Esophagus muscularis mucosa (tissue), 4 donors: Measurements from ENCODE around the gene C11orf24. TPM values are rescaled to one million over a fixed set of nuclear protein-coding genes. Genes with fewer than 3 reads are reported as not detected.

ENCODE experiments used
- DNase-seq: peaks from one replicate; pipeline ENCODE4 v3.0.0-alpha.2; 2017; ENCODE audit errors: extremely low spot score
- H3K27ac ChIP-seq, 4 donors: fragments of 200-600 bp; sonication (generic); replicated peaks in 1 of 4; 1 replicate in 3 of 4; 2 replicates in 1 of 4; pipeline ENCODE4 v1.5.1; 2016 to 2019; ENCODE audit warnings: mild to moderate bottlenecking in 1 of 4
- H3K27me3 ChIP-seq, 4 donors: fragments of 200-600 bp; sonication (generic); one replicate each; pipeline versions ENCODE4 v1.5.1 to v1.6.0; 2016 to 2019
- H3K36me3 ChIP-seq, 4 donors: fragments of 200-600 bp; sonication (generic); one replicate each; pipeline ENCODE4 v1.5.1; 2016 to 2019
- H3K4me1 ChIP-seq, 4 donors: fragments of 200-600 bp; sonication (generic); one replicate each; pipeline ENCODE4 v1.5.1; 2016 to 2019
- H3K4me3 ChIP-seq, 4 donors: fragments of 200-600 bp; sonication (generic); 1 replicate in 2 of 4; 2 replicates in 2 of 4; pipeline ENCODE4 v1.5.1; 2016 to 2019; ENCODE audit warnings: mild to moderate bottlenecking in 4 of 4, moderate library complexity in 1 of 4
- H3K9me3 ChIP-seq, 4 donors: fragments of 200-600 bp; sonication (generic); 1 replicate in 3 of 4; 2 replicates in 1 of 4; pipeline ENCODE4 v1.5.1; 2016 to 2019
- EP300 ChIP-seq: sonication (generic); formaldehyde crosslinking; IDR thresholded peaks from one replicate; pipeline ENCODE4 v1.6.1; 2017; ENCODE audit warnings: antibody characterized with exemption
- POLR2A ChIP-seq: fragments of 450-650 bp; IDR thresholded peaks from one replicate; pipeline ENCODE4 v1.6.1; 2017; ENCODE audit warnings: antibody characterized with exemption, moderate library complexity, mild to moderate bottlenecking, low read depth
- POLR2AphosphoS5 ChIP-seq, 2 donors: sonication (generic); formaldehyde crosslinking; IDR thresholded peaks; one replicate each; pipeline ENCODE4 v1.6.1; 2017; ENCODE audit warnings: antibody characterized with exemption in 2 of 2
- WGBS: methylation state at CpG from one replicate; pipeline ENCODE4 v1.1.5; 2018; 5-methylcytosine and 5-hydroxymethylcytosine counted together
- intact Hi-C: fragments of 100-400 bp; cut with DNase I; formaldehyde crosslinking; loops from one replicate; pipeline ENCODE4 v1.15.1; 2023
- total RNA-seq, 4 donors: library from RNA; depleted of rRNA; stranded (reverse); fragments of >200 nt; gene quantifications; one replicate each; pipeline versions ENCODE4 v1.1.0 to v1.2.1, GENCODE V29; 2016
- TF ChIP-seq, protein P1 (sequence below), 3 experiments: fragments of 200-600 bp in 2 of 3; fragments of 450-650 bp in 1 of 3; sonication (generic) in 2 of 3; IDR thresholded peaks; one replicate each; pipeline ENCODE4 v1.5.1; 2017 to 2019; ENCODE audit warnings: antibody characterized with exemption in 3 of 3, mild to moderate bottlenecking in 2 of 3, moderate library complexity in 1 of 3

Gene C11orf24
- total RNA-seq, 4 donors from 2014 or later, result 27.0 to 41.5 (median 31.5) TPM

DNA sequence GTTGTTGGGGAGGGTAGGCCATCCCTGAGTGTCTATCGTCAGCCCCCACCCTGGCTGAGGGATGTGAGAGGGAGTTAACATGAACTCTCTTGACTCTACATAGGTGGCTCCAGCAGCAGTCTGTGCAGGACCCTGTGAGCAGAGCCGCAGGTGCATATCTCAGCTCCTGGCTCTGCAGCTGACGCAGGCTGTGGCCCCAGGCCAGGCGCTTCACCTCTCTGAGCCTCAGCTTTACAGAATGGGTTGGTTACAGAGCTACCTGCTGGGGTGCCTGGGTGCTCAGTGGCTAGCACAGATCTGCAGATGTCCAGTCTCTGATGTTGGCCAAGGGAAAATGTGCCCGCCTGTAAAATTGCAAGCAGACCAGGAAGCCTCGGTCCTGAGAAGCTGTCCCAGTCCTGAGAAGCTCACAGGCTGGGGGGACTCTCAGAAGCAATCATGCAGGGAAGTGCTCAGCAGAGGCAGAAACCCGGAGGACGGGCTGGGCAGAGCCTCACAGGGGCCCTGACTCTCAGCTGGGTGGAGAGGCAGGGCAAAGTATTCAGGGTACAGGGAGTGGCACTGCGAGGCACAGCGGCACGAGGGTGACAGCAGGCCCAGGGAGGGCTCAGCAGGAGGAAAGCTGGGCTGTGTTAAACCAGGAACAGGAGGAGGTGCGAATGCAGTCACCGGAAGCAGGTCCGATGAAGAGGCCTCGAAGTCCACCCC is 24.7 kb upstream of the C11orf24 start:
- intact Hi-C loops, result loop anchor here (1.0 to 5.0 kb wide), 2 partner anchors 39 to 86 kb away; no protein-coding TSS in a partner anchor
- H3K9me3 ChIP-seq, result no peaks in the 10 kb centered on the region
- WGBS, result 89% methylated on average over 14 of the region's 15 CpGs
- TF ChIP-seq POLR2A, result no peak
- TF ChIP-seq, protein P1, sequence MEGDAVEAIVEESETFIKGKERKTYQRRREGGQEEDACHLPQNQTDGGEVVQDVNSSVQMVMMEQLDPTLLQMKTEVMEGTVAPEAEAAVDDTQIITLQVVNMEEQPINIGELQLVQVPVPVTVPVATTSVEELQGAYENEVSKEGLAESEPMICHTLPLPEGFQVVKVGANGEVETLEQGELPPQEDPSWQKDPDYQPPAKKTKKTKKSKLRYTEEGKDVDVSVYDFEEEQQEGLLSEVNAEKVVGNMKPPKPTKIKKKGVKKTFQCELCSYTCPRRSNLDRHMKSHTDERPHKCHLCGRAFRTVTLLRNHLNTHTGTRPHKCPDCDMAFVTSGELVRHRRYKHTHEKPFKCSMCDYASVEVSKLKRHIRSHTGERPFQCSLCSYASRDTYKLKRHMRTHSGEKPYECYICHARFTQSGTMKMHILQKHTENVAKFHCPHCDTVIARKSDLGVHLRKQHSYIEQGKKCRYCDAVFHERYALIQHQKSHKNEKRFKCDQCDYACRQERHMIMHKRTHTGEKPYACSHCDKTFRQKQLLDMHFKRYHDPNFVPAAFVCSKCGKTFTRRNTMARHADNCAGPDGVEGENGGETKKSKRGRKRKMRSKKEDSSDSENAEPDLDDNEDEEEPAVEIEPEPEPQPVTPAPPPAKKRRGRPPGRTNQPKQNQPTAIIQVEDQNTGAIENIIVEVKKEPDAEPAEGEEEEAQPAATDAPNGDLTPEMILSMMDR (IDR thresholded peaks at IDR 0.05), result no peak
- no peak for TF ChIP-seq EP300
- no peak for TF ChIP-seq POLR2AphosphoS5 (IDR thresholded peaks at IDR 0.05)
- no peak for DNase-seq
- H3K27ac ChIP-seq, result no peak overlapping the region
- H3K4me1 ChIP-seq, result peaks cover 16 to 20% (median 17%) of the 10 kb centered on the region in 4 donors
- no peak overlapping the region for H3K4me3 ChIP-seq
- no peaks in the 10 kb centered on the region for H3K27me3 ChIP-seq
- no peaks in the 10 kb centered on the region for H3K36me3 ChIP-seq

DNA sequence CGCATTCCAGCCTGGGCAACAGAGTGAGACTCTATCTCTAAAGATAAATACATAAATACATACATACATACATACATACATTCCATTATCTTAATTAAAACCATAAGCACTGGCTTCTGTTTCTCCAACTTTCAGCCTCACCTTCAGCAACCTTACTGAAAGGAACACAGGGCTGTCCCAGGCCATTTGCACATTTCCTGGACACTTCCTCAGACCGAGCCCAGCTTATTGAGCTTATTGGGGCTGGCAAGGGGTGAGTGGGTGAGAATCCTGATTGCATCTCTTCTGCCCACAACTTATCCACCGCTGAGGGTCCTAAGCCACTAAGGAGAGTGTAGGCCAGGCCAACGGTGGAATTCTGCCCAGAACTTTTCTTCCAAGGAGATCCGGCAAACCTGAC is 24.2 kb upstream of the C11orf24 start:
- no peaks in the 10 kb centered on the region for H3K27me3 ChIP-seq
- H3K4me3 ChIP-seq, result no peak overlapping the region
- no peak overlapping the region for H3K27ac ChIP-seq
- no peaks in the 10 kb centered on the region for H3K9me3 ChIP-seq
- intact Hi-C loops, result loop anchor here (5.0 kb wide), 1 partner anchor 86 kb away; no protein-coding TSS in a partner anchor
- no peaks in the 10 kb centered on the region for H3K36me3 ChIP-seq
- WGBS, result 85% methylated on average over 5 of the region's 5 CpGs
- H3K4me1 ChIP-seq, result peaks cover 16 to 20% (median 17%) of the 10 kb centered on the region in 4 donors
- DNase-seq, result no peak
- no peak for TF ChIP-seq EP300
- no peak for TF ChIP-seq POLR2A
- TF ChIP-seq, protein P1 (IDR thresholded peaks at IDR 0.05), result no peak
- TF ChIP-seq POLR2AphosphoS5 (IDR thresholded peaks at IDR 0.05), result no peak

DNA sequence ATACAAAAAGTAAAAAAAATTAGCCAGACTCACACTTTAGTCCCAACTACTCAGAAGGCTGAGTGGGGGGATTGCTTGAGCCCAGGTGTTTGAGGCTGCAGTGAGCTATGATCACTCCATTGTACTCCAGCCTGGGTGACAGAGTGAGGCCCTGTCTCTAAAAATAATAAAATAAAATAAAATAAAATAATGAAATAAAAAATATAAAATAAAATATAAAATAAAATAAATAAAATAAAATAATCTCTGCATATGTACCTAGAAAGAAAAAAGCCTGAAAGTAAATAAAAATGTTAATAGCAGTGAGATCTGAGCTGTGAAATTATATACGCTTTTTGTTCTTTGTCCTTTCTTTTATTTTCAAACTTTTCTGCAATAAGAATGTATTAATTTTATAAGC is 23.5 kb upstream of the C11orf24 start:
- Histone ChIP-seq H3K36me3 (no peaks in the 10 kb centered on the region), H3K27me3 (no peaks in the 10 kb centered on the region), H3K9me3 (no peaks in the 10 kb centered on the region), H3K4me3 (no peak overlapping the region), H3K27ac (no peak overlapping the region), H3K4me1 (peaks cover 16 to 20% (median 17%) of the 10 kb centered on the region in 4 donors)
- WGBS, result 94% methylated on average over 1 of the region's 1 CpG
- intact Hi-C loops, result loop anchor here (5.0 kb wide), 1 partner anchor 87 kb away; no protein-coding TSS in a partner anchor
- TF ChIP-seq EP300, result no peak
- TF ChIP-seq POLR2AphosphoS5 (IDR thresholded peaks at IDR 0.05), result no peak
- TF ChIP-seq POLR2A, result no peak
- TF ChIP-seq, protein P1 (IDR thresholded peaks at IDR 0.05), result no peak
- DNase-seq, result no peak

DNA sequence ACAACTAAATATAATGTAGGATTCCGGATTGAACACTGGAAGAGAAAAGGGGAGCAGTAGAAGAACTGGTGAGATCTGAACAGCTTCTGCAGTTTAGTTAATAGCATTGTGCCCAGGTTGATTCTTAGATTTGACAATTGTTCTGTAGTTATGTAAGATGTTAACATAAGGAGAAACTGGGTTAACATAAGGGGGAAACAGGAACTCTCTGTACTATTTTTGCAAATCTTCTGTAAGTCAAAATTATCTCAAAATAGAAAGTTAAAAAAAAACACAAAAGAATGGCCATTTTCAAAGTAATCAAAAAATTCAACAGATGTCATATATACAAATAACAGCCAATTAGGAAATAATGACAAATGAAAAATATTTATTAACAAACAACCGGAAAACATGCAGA is 21.9 kb upstream of the C11orf24 start:
- Histone ChIP-seq H3K9me3 (no peaks in the 10 kb centered on the region), H3K27ac (no peak overlapping the region), H3K4me1 (peaks cover 13 to 20% (median 17%) of the 10 kb centered on the region in 4 donors), H3K4me3 (no peak overlapping the region), H3K27me3 (no peaks in the 10 kb centered on the region), H3K36me3 (no peaks in the 10 kb centered on the region)
- 68% methylated on average over 2 of the region's 2 CpGs for WGBS
- no peak for TF ChIP-seq POLR2AphosphoS5 (IDR thresholded peaks at IDR 0.05)
- no peak for TF ChIP-seq EP300
- TF ChIP-seq, protein P1 (IDR thresholded peaks at IDR 0.05), result no peak
- no peak for TF ChIP-seq POLR2A
- no peak for DNase-seq
- intact Hi-C loops, result no loop called here
